Dedifferentiated amniotic fluid mesenchymal stem cell (primary cell): Measurements from ENCODE around the gene LSM2.

Source experiments
- DNase-seq: peaks from one replicate; pipeline ENCODE4 v3.0.0-alpha.2; 2016; ENCODE audit errors: extremely low spot score

Gene LSM2

GRCh38 chr6:31750411-31751022 is 56.2 kb downstream of the LSM2 start:
- no peak for DNase-seq

- no peak for DNase-seq
Observed at GRCh38 chr6:31749301-31750036, 57.3 kb downstream of the LSM2 start.
